ENCODE results near the gene ZNF236.

The ZNF236 gene

GRCh38 chr18:76816127-76816526, 6.2 kb upstream of the ZNF236 start:
- no peaks in the 10 kb centered on the region for H3K36me3 ChIP-seq (replicated peaks)
- H3K27ac ChIP-seq, result no peak overlapping the region
- TF ChIP-seq CTCF (IDR thresholded peaks at IDR 0.05; ENCODE audit: low read depth, low read length, missing control alignments), result no peak
- no peaks in the 10 kb centered on the region for H3K27me3 ChIP-seq (replicated peaks)
- no peak for DNase-seq
- in situ Hi-C loops (cut with HindIII; ENCODE audit: low pct_ligation_motif_present, low sequenced_read_pairs), result no loop called here
- no peak overlapping the region for H3K4me3 ChIP-seq (ENCODE audit: low read depth, low read length)

GRCh38 chr18:76817888-76818611, 4.3 kb upstream of the ZNF236 start:
- no peak overlapping the region for H3K27ac ChIP-seq
- H3K4me3 ChIP-seq (ENCODE audit: low read depth, low read length), result no peak overlapping the region
- no peak for TF ChIP-seq CTCF (IDR thresholded peaks at IDR 0.05; ENCODE audit: low read depth, low read length, missing control alignments)
- no peak for DNase-seq
- in situ Hi-C loops (cut with HindIII; ENCODE audit: low pct_ligation_motif_present, low sequenced_read_pairs), result no loop called here
- no peaks in the 10 kb centered on the region for H3K27me3 ChIP-seq (replicated peaks)
- H3K36me3 ChIP-seq (replicated peaks), result no peaks in the 10 kb centered on the region

- Histone ChIP-seq H3K4me3 (ENCODE audit: low read depth, low read length) (no peak overlapping the region), H3K27ac (no peak overlapping the region), H3K27me3 (replicated peaks) (no peaks in the 10 kb centered on the region), H3K36me3 (replicated peaks) (no peaks in the 10 kb centered on the region)
- in situ Hi-C loops (cut with HindIII; ENCODE audit: low pct_ligation_motif_present, low sequenced_read_pairs), result no loop called here
- no peak for DNase-seq
- TF ChIP-seq CTCF (IDR thresholded peaks at IDR 0.05; ENCODE audit: low read depth, low read length, missing control alignments), result no peak
Observed at GRCh38 chr18:76819411-76820136, 2.8 kb upstream of the ZNF236 start.

- TF ChIP-seq CTCF (IDR thresholded peaks at IDR 0.05; ENCODE audit: low read depth, low read length, missing control alignments), result no peak
- H3K27ac ChIP-seq, result peak overlapping the region; percentile 79
- DNase-seq, result no peak
- in situ Hi-C loops (cut with HindIII; ENCODE audit: low pct_ligation_motif_present, low sequenced_read_pairs), result no loop called here
- H3K36me3 ChIP-seq (replicated peaks), result no peaks in the 10 kb centered on the region
- H3K27me3 ChIP-seq (replicated peaks), result no peaks in the 10 kb centered on the region
- H3K4me3 ChIP-seq (ENCODE audit: low read depth, low read length), result peak overlapping the region; percentile 91
Observed at GRCh38 chr18:76821356-76821874, 942 bp upstream of the ZNF236 start.

GRCh38 chr18:76821875-76822505, 367 bp upstream of the ZNF236 start:
- H3K27ac ChIP-seq, result peak overlapping the region; percentile 79

More at GRCh38 chr18:76821875-76822505, 367 bp upstream of the ZNF236 start:
- peak overlapping the region; percentile 91 for H3K4me3 ChIP-seq (ENCODE audit: low read depth, low read length)
- no peak for DNase-seq
- in situ Hi-C loops (cut with HindIII; ENCODE audit: low pct_ligation_motif_present, low sequenced_read_pairs), result no loop called here
- no peaks in the 10 kb centered on the region for H3K36me3 ChIP-seq (replicated peaks)
- no peak for TF ChIP-seq CTCF (IDR thresholded peaks at IDR 0.05; ENCODE audit: low read depth, low read length, missing control alignments)
- no peaks in the 10 kb centered on the region for H3K27me3 ChIP-seq (replicated peaks)
